CD14-positive monocyte (primary cell): ENCODE measurements around the gene CHD6. TPM values are rescaled to one million over a fixed set of nuclear protein-coding genes. Genes with fewer than 3 reads are reported as not detected.

Experiments used
- DNase-seq, 3 donors: peaks; one replicate each; pipeline ENCODE4 v3.0.0-alpha.2; 2011 to 2022
- H2AFZ ChIP-seq: 2 replicates; pipeline ENCODE4 v1.6.0; 2012; ENCODE audit warnings: mild to moderate bottlenecking, low read depth, low read length, inconsistent platforms; ENCODE audit not compliant: insufficient read depth, poor library complexity, severe bottlenecking
- H3K27ac ChIP-seq, 2 donors: 1 replicate in 1 of 2; 2 replicates in 1 of 2; pipeline ENCODE4 v1.5.1; 2012 to 2013; ENCODE audit warnings: low read length in 2 of 2, control low read depth in 1 of 2, inconsistent platforms in 1 of 2, low read depth in 1 of 2, mild to moderate bottlenecking in 1 of 2
- H3K27me3 ChIP-seq, 2 donors: one replicate each; pipeline versions ENCODE4 v1.6.0 to v1.6.1; 2011 to 2013; ENCODE audit warnings: low read length in 2 of 2; ENCODE audit not compliant: control insufficient read depth in 2 of 2, insufficient read depth in 2 of 2
- H3K36me3 ChIP-seq, 2 donors: replicated peaks in 1 of 2; 1 replicate in 1 of 2; 2 replicates in 1 of 2; pipeline versions ENCODE4 v1.5.1 to v1.6.1; 2012 to 2013; ENCODE audit warnings: low read length in 2 of 2, control low read depth in 1 of 2, inconsistent platforms in 1 of 2, mild to moderate bottlenecking in 1 of 2; ENCODE audit not compliant: insufficient read depth in 2 of 2, control insufficient read depth in 1 of 2
- H3K4me1 ChIP-seq, 2 donors: 1 replicate in 1 of 2; 2 replicates in 1 of 2; pipeline versions ENCODE4 v1.5.1 to v1.6.1; 2012 to 2013; ENCODE audit warnings: low read length in 2 of 2, control low read depth in 1 of 2, inconsistent platforms in 1 of 2, mild to moderate bottlenecking in 1 of 2, moderate library complexity in 1 of 2; ENCODE audit not compliant: insufficient read depth in 2 of 2, control insufficient read depth in 1 of 2
- H3K4me2 ChIP-seq: replicated peaks from 2 replicates; pipeline ENCODE3; 2012; ENCODE audit warnings: low read length, moderate library complexity, mild to moderate bottlenecking; ENCODE audit not compliant: poor library complexity, severe bottlenecking; ENCODE audit errors: extremely low read depth
- H3K4me3 ChIP-seq, 3 experiments: fragments of 200-600 bp in 1 of 3; sonication (generic) in 1 of 3; replicated peaks in 1 of 3; 1 replicate in 2 of 3; 2 replicates in 1 of 3; pipeline ENCODE4 v1.5.1; 2011 to 2013; ENCODE audit warnings: low read length in 3 of 3, mild to moderate bottlenecking in 3 of 3, control low read depth in 2 of 3, low read depth in 2 of 3, inconsistent platforms in 1 of 3, moderate library complexity in 1 of 3
- H3K79me2 ChIP-seq: 2 replicates; pipeline ENCODE4 v1.6.0; 2012; ENCODE audit warnings: mild to moderate bottlenecking, control low read depth, inconsistent platforms, low read length, moderate library complexity; ENCODE audit not compliant: insufficient read depth
- H3K9ac ChIP-seq: 2 replicates; pipeline ENCODE4 v1.6.0; 2017; ENCODE audit warnings: low read length, mild to moderate bottlenecking; ENCODE audit not compliant: insufficient read depth, poor library complexity, severe bottlenecking
- H3K9me3 ChIP-seq, 2 donors: replicated peaks in 1 of 2; 1 replicate in 1 of 2; 2 replicates in 1 of 2; pipeline versions ENCODE4 v1.5.1 to v1.6.1; 2012 to 2013; ENCODE audit warnings: low read length in 2 of 2, control low read depth in 1 of 2; ENCODE audit not compliant: control insufficient read depth in 1 of 2, insufficient read depth in 1 of 2
- H4K20me1 ChIP-seq: 2 replicates; pipeline ENCODE4 v1.6.0; 2012; ENCODE audit warnings: mild to moderate bottlenecking, low read length, control low read depth, moderate library complexity; ENCODE audit not compliant: insufficient read depth
- H3K27ac Mint-ChIP-seq, 7 donors: one replicate each; pipeline ENCODE4 v1.8.0; 2020; ENCODE audit warnings: mild to moderate bottlenecking in 7 of 7, mixed read lengths in 7 of 7, moderate library complexity in 6 of 7, inconsistent platforms in 2 of 7
- H3K27me3 Mint-ChIP-seq, 3 donors: one replicate each; pipeline ENCODE4 v1.8.0; 2021 to 2022; ENCODE audit warnings: low read depth in 3 of 3, mild to moderate bottlenecking in 3 of 3, mixed read lengths in 3 of 3, moderate library complexity in 3 of 3, inconsistent platforms in 1 of 3
- H3K36me3 Mint-ChIP-seq, 2 donors: one replicate each; pipeline ENCODE4 v1.8.0; 2020; ENCODE audit warnings: mixed read lengths in 2 of 2, inconsistent platforms in 1 of 2, mild to moderate bottlenecking in 1 of 2
- H3K4me1 Mint-ChIP-seq: one replicate; pipeline ENCODE4 v1.8.0; 2020; ENCODE audit warnings: mild to moderate bottlenecking, mixed read lengths
- H3K4me3 Mint-ChIP-seq, 2 donors: one replicate each; pipeline ENCODE4 v1.8.0; 2020; ENCODE audit warnings: mild to moderate bottlenecking in 2 of 2, mixed read lengths in 2 of 2, moderate library complexity in 1 of 2
- H3K9me3 Mint-ChIP-seq, 7 donors: one replicate each; pipeline ENCODE4 v1.8.0; 2020 to 2022; ENCODE audit warnings: mixed read lengths in 7 of 7, mild to moderate bottlenecking in 6 of 7, moderate library complexity in 6 of 7, inconsistent platforms in 2 of 7
- CTCF ChIP-seq: fragments of 200-600 bp; IDR thresholded peaks from one replicate; pipeline ENCODE4 v1.8.0; 2022; ENCODE audit warnings: antibody characterized with exemption, mild to moderate bottlenecking
- WGBS: methylation state at CpG from one replicate; pipeline ENCODE4 v1.1.5; 2013; ENCODE audit warnings: missing lambda C conversion rate; ENCODE audit not compliant: insufficient coverage; 5-methylcytosine and 5-hydroxymethylcytosine counted together
- intact Hi-C, 2 donors: fragments of 100-400 bp; cut with micrococcal nuclease; formaldehyde crosslinking; loops; one replicate each; pipeline versions ENCODE4 v1.15.0 to v1.15.1; 2023
- polyA plus RNA-seq, 3 donors: library from polyadenylated mRNA; depleted of rRNA in 1 of 3; unstranded in 2 of 3; stranded (reverse) in 1 of 3; fragments of 300-500 nt in 2 of 3; fragments of >200 nt in 1 of 3; fragmentation: Illumina TruSeq in 2 of 3; gene quantifications; 1 replicate in 2 of 3; 2 replicates in 1 of 3; pipeline ENCODE4 v1.2.3, GENCODE V29; 2012 to 2021

Gene CHD6
- polyA plus RNA-seq, 3 donors, result 12.9 to 19.6 (median 13.0) TPM

- peaks cover 78 to 95% of the 10 kb centered on the region in 2 donors for H3K36me3 Mint-ChIP-seq
- peaks cover 0 to 2% (median 0%) of the 10 kb centered on the region in 7 donors for H3K9me3 Mint-ChIP-seq
Measured at GRCh38 chr20:41428285-41428684, 189.9 kb downstream of the CHD6 start.

GRCh38 chr20:41427833-41428232 lies 190.3 kb downstream of the CHD6 start:
- 100% methylated on average over 1 of the region's 1 CpG for WGBS
- H3K4me3 ChIP-seq, result no peak overlapping the region
- H3K27ac Mint-ChIP-seq, result peak overlapping the region in 1 of 7 donors; percentile 54
- H2AFZ ChIP-seq, result no peak overlapping the region
- no peaks in the 10 kb centered on the region for H3K9me3 ChIP-seq
- no peak for DNase-seq
- no peaks in the 10 kb centered on the region for H4K20me1 ChIP-seq
- H3K9ac ChIP-seq, result no peak overlapping the region
- no peaks in the 10 kb centered on the region for H3K27me3 ChIP-seq
- H3K79me2 ChIP-seq, result no peaks in the 10 kb centered on the region
- no peak overlapping the region for H3K4me3 Mint-ChIP-seq
- peaks cover 78 to 95% of the 10 kb centered on the region in 2 donors for H3K36me3 Mint-ChIP-seq
- no peaks in the 10 kb centered on the region for H3K9me3 Mint-ChIP-seq
- H3K27me3 Mint-ChIP-seq, result peaks cover 0 to 3% (median 0%) of the 10 kb centered on the region in 3 donors
- no peaks in the 10 kb centered on the region for H3K4me1 ChIP-seq
- TF ChIP-seq CTCF, result no peak
- H3K36me3 ChIP-seq, result peaks cover 49 to 94% of the 10 kb centered on the region in 2 donors
- no peak overlapping the region for H3K4me2 ChIP-seq
- H3K4me1 Mint-ChIP-seq, result no peaks in the 10 kb centered on the region
- H3K27ac ChIP-seq, result no peak overlapping the region
- intact Hi-C loops, result no loop called here

More at GRCh38 chr20:41428285-41428684, 189.9 kb downstream of the CHD6 start:
- Histone ChIP-seq H3K4me2 (no peak overlapping the region), H3K27ac (no peak overlapping the region), H3K4me1 (no peaks in the 10 kb centered on the region), H3K27me3 (no peaks in the 10 kb centered on the region), H3K79me2 (no peaks in the 10 kb centered on the region), H3K9ac (no peak overlapping the region), H2AFZ (no peak overlapping the region), H3K9me3 (no peaks in the 10 kb centered on the region), H4K20me1 (no peaks in the 10 kb centered on the region), H3K36me3 (peaks cover 44 to 94% of the 10 kb centered on the region in 2 donors), H3K4me3 (no peak overlapping the region)
- intact Hi-C loops, result no loop called here
- no peak overlapping the region for H3K4me3 Mint-ChIP-seq
- peak overlapping the region in 2 of 7 donors; percentile 12 to 40 for H3K27ac Mint-ChIP-seq
- no peak for DNase-seq
- TF ChIP-seq CTCF, result no peak
- 67% methylated on average over 1 of the region's 3 CpGs for WGBS
- H3K27me3 Mint-ChIP-seq, result peaks cover 0 to 3% (median 0%) of the 10 kb centered on the region in 3 donors
- H3K4me1 Mint-ChIP-seq, result no peaks in the 10 kb centered on the region
